Measurements from ENCODE around the gene PCNX2.

PCNX2 gene

GRCh38 chr1:232999956-233000625, 295.4 kb downstream of the PCNX2 start:
- DNase-seq, result no peak

- no peak for DNase-seq
Observed at GRCh38 chr1:232998646-232999045, 296.9 kb downstream of the PCNX2 start.

- DNase-seq, result no peak
Observed at GRCh38 chr1:232998138-232998537, 297.4 kb downstream of the PCNX2 start.

- no peak for DNase-seq
Observed at GRCh38 chr1:232996143-232996542, 299.4 kb downstream of the PCNX2 start.

GRCh38 chr1:232995189-232995588, 300.3 kb downstream of the PCNX2 start:
- no peak for DNase-seq

GRCh38 chr1:232993555-232993954, 302.0 kb downstream of the PCNX2 start:
- no peak for DNase-seq

- no peak for DNase-seq
Observed at GRCh38 chr1:232992227-232992626, 303.3 kb downstream of the PCNX2 start.

- no peak for DNase-seq
Observed at GRCh38 chr1:232991238-232991637, 304.3 kb downstream of the PCNX2 start.

GRCh38 chr1:232990176-232991128, 305.1 kb downstream of the PCNX2 start:
- no peak for DNase-seq

GRCh38 chr1:232988572-232989040, 306.9 kb downstream of the PCNX2 start:
- DNase-seq, result no peak

GRCh38 chr1:232987774-232988140, 307.8 kb downstream of the PCNX2 start:
- no peak for DNase-seq

GRCh38 chr1:232987046-232987773, 308.3 kb downstream of the PCNX2 start:
- no peak for DNase-seq

GRCh38 chr1:232986527-232986922, 309.0 kb downstream of the PCNX2 start:
- DNase-seq, result no peak

GRCh38 chr1:232985882-232986526, 309.5 kb downstream of the PCNX2 start:
- no peak for DNase-seq

- no peak for DNase-seq
Observed at GRCh38 chr1:232984577-232985425, 310.7 kb downstream of the PCNX2 start.

GRCh38 chr1:232983817-232984567, 311.5 kb downstream of the PCNX2 start:
- no peak for DNase-seq

- no peak for DNase-seq
Observed at GRCh38 chr1:232983375-232983774, 312.1 kb downstream of the PCNX2 start.

GRCh38 chr1:232982238-232982944, 313.1 kb downstream of the PCNX2 start:
- DNase-seq, result no peak

- DNase-seq, result no peak
Observed at GRCh38 chr1:232980986-232981560, 314.5 kb downstream of the PCNX2 start.

GRCh38 chr1:232980355-232980978, 315.1 kb downstream of the PCNX2 start:
- DNase-seq, result no peak

Data from stimulated activated CD8-positive, alpha-beta memory T cell treated with anti-CD3 and anti-CD28 coated beads, Interleukin-4, amount 100 ng/mL, for 48 hours (primary cell).